AG04449 (cell line): ENCODE measurements around the gene TMEM238.
"Not testable (repeated sequence)": the region's sequence is repeated elsewhere in the genome, so short reads cannot be mapped to it uniquely, and the experiment has no call there.

Experiments
- CTCF ChIA-PET: fragments of 350-600 bp; formaldehyde crosslinking; extraction: SDS; loops from one replicate; lab custom pipeline; 2021; ENCODE audit warnings: antibody characterized with exemption; lab: Yijun Ruan, JAX
- POLR2A ChIA-PET: fragments of 400-600, 350-600 bp; formaldehyde crosslinking; extraction: SDS; loops from one replicate; lab custom pipeline; 2020; ENCODE audit warnings: antibody characterized with exemption, inconsistent platforms; lab: Yijun Ruan, JAX
- DNase-seq: peaks from one replicate; pipeline ENCODE4 v3.0.0-alpha.2; 2010; ENCODE audit warnings: low read depth, low spot score
- H3K4me3 ChIP-seq: 2 replicates; pipeline ENCODE4 v1.5.1; 2011; ENCODE audit warnings: low read depth, mild to moderate bottlenecking, control low read depth, low read length
- CTCF ChIP-seq: IDR thresholded peaks from one replicate; pipeline ENCODE4 v1.5.1; 2011; ENCODE audit warnings: mild to moderate bottlenecking, moderate library complexity, low read length, control low read depth, inconsistent platforms; ENCODE audit not compliant: insufficient read depth; ENCODE audit errors: missing control alignments

The TMEM238 gene

DNA sequence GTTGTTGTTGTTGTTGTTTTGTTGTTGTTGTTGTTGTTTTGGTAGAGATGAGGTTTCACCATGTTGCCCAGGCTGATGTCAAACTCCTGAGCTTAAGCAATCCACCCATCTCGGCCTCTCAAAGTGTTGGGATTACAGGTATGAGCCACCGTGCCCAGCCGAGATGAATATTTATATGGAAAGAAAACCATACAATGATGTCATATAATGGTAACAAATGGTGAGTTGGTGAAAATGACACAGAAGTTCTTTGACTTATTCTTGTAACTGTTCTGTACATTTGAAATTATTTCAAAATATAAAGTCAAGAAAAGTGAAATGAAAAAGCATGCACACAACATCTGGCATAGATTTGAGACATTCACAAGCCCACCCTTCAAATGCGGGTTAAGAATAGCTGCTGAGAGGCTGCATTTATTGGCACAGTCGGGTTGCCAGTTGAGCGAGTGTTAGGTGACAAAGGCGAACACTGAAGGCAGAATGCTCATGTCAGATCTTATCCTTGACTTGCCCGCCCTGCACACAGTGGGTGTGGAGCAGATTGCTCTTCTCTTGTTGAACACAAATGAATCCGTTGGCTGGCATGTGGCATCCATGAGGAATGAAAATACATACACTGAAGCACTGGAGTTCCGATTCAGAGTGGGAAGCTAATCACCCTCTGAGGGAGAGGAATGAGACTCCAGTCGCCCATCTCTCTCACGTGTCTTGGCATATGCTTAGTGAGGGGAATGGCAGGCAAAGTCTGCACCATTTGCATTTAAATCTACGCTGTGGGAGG, 39.3 kb upstream of the TMEM238 start:
- POLR2A ChIA-PET, result no interaction called here

DNA sequence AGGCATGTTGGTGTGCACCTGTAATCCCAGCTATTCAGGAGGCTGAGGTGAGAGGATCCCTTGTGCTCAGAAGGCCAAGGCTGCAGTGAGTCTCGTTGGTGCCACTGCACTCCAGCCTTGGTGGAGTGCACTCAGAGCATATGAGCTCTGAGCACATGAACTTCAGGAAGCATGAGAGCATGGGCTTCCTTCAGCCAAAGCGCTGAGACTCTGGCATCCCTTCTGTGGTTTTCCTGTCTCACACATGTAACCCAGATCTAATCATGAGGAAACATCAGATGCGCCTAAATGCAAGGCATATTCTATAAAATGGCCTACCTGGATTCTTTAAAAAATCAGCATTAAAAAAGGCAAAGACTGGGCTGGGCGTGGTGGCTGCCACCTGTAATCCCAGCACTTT, 37.2 kb upstream of the TMEM238 start:
- CTCF ChIA-PET, result interaction anchor here (4.3 to 4.5 kb wide), 2 partner anchors 84 to 119 kb away, joined by 28 to 33 read pairs; no protein-coding TSS in a partner anchor
- POLR2A ChIA-PET, result not testable (repeated sequence)

More for the DNA sequence above, 39.3 kb upstream of the TMEM238 start:
- no peak overlapping the region for H3K4me3 ChIP-seq
- TF ChIP-seq CTCF, result no peak
- CTCF ChIA-PET, result interaction anchor here (1.0 to 2.2 kb wide), 4 partner anchors 81 to 282 kb away, joined by 3 to 7 read pairs (median 5); no protein-coding TSS in a partner anchor
- DNase-seq, result no peak

GRCh38 chr19:55419624-55420236, 35.6 kb upstream of the TMEM238 start:
- no peak overlapping the region for H3K4me3 ChIP-seq
- CTCF ChIA-PET, result interaction anchor here (0.9 to 5.2 kb wide), 10 partner anchors 9 to 332 kb away, joined by 3 to 90 read pairs (median 6); partner anchors contain the start of gene ZNF865
- POLR2A ChIA-PET, result interaction anchor here (0.6 to 2.8 kb wide), 2 partner anchors 12 to 302 kb away, joined by 3 to 15 read pairs; partner anchors contain the start of gene UBE2S
- no peak for TF ChIP-seq CTCF
- DNase-seq, result no peak

More for the DNA sequence above, 37.2 kb upstream of the TMEM238 start:
- H3K4me3 ChIP-seq, DNase-seq: not testable (repeated sequence)

DNA sequence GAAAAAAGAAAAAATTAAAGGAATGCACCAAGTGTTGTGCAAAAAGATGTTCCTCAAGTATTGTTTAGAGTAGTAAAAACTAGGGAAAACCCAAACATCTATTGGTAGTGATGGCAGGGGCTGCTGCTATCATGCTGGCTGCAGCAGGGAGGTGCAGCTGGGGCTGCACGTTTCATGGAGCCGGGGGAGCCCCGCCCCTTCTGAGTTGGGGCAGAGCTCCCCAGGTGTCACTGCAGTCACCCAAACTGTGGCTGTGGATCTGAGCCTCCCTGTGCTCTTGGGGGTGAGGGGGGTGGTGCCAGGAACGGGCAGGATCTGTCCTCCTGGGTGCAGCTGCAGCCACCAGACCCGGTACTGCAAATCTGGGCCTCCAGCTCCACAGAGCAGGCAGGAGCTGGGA, 35.0 kb upstream of the TMEM238 start:
- DNase-seq, result no peak
- TF ChIP-seq CTCF, result no peak
- ChIA-PET POLR2A (interaction anchor here (2.8 kb wide), 1 partner anchor 12 kb away, joined by 15 read pairs; the partner anchor contains the start of gene UBE2S), CTCF (interaction anchor here (0.8 to 5.2 kb wide), 22 partner anchors 9 to 331 kb away, joined by 3 to 90 read pairs (median 6); partner anchors contain the start of genes PPP6R1, UBE2S and ZNF865)
- H3K4me3 ChIP-seq, result no peak overlapping the region

DNA sequence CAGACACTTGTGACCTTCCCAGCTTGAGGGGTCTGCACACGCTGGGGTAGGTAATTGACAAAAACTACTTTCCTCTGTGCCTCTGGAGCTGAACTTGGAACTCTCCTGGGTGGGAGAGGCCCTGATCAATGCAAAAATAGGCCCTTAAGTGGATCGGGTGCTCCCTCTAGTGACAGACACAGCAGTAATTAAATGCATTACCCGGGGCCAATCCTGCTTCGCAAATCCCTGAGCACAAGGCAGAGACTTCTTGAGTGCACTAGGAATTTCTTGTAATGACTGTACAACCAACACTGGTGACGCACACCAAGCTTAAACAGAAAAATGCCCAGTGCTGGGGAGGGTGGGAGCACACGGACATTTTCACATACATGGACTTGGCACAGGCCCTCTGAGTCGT, 34.1 kb upstream of the TMEM238 start:
- CTCF ChIA-PET, result interaction anchor here (0.6 to 5.2 kb wide), 41 partner anchors 9 to 940 kb away, joined by 3 to 90 read pairs (median 5); partner anchors contain the start of genes DNAAF3, KMT5C, PPP6R1 and SSC5D
- DNase-seq, result peak; percentile 63
- POLR2A ChIA-PET, result interaction anchor here (0.9 to 2.8 kb wide), 2 partner anchors 11 to 159 kb away, joined by 3 to 15 read pairs; partner anchors contain the start of genes PPP6R1 and UBE2S
- peak; percentile 68 for TF ChIP-seq CTCF
- H3K4me3 ChIP-seq, result no peak overlapping the region

DNA sequence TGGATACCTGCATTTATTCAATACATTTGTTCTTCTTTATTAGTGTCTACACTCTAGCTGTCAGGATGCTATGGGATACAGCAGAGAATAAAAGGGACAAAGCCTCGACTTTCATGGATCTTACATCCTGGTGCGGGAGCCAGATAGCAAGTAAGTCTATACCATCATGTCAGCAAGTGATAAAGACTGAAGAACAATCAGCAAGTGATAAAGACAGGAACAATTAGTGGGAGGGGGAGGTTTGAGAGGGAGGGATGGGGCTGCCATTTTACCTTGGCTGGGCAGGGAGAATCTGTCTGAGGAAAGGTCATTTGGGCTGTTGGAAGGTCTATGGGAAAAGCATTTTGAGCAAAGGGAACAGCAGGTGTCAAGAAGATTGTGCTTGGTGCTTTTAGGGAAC, 26.1 kb upstream of the TMEM238 start:
- DNase-seq, result no peak
- CTCF ChIA-PET, result interaction anchor here (0.8 to 2.8 kb wide), 5 partner anchors 9 to 150 kb away, joined by 3 to 42 read pairs (median 9); no protein-coding TSS in a partner anchor
- H3K4me3 ChIP-seq, result no peak overlapping the region
- POLR2A ChIA-PET, result no interaction called here
- TF ChIP-seq CTCF, result no peak

- CTCF ChIA-PET, result interaction anchor here (0.8 to 2.8 kb wide), 7 partner anchors 10 to 268 kb away, joined by 3 to 42 read pairs (median 6); no protein-coding TSS in a partner anchor
- not testable (repeated sequence) for DNase-seq
These were observed 25.1 kb upstream of the TMEM238 start for GRCh38 chr19:55409179-55409578.

More at GRCh38 chr19:55409179-55409578, 25.1 kb upstream of the TMEM238 start:
- POLR2A ChIA-PET, H3K4me3 ChIP-seq: not testable (repeated sequence)
